DOHH2 (cell line): ENCODE results near the gene RAI2.

ENCODE experiments used
- EZH2phosphoT487 ChIP-seq: fragments of 200-600 bp; sonication (generic); IDR thresholded peaks from 2 replicates; pipeline ENCODE4 v1.6.1; 2017; ENCODE audit warnings: borderline replicate concordance, mild to moderate bottlenecking, antibody characterized with exemption, low read length, moderate library complexity, mixed read lengths
- TF ChIP-seq, protein P1 (sequence below): fragments of 200-600 bp; sonication (generic); IDR thresholded peaks from one replicate; pipeline ENCODE4 v1.5.1; 2014; ENCODE audit warnings: antibody characterized with exemption, mild to moderate bottlenecking, low read depth, low read length; ENCODE audit not compliant: poor library complexity, severe bottlenecking

GRCh38 chrX:17828171-17828570 is 32.9 kb downstream of the RAI2 start:
- TF ChIP-seq, protein P1, sequence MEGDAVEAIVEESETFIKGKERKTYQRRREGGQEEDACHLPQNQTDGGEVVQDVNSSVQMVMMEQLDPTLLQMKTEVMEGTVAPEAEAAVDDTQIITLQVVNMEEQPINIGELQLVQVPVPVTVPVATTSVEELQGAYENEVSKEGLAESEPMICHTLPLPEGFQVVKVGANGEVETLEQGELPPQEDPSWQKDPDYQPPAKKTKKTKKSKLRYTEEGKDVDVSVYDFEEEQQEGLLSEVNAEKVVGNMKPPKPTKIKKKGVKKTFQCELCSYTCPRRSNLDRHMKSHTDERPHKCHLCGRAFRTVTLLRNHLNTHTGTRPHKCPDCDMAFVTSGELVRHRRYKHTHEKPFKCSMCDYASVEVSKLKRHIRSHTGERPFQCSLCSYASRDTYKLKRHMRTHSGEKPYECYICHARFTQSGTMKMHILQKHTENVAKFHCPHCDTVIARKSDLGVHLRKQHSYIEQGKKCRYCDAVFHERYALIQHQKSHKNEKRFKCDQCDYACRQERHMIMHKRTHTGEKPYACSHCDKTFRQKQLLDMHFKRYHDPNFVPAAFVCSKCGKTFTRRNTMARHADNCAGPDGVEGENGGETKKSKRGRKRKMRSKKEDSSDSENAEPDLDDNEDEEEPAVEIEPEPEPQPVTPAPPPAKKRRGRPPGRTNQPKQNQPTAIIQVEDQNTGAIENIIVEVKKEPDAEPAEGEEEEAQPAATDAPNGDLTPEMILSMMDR, result no peak
- no peak for TF ChIP-seq EZH2phosphoT487
